ENCODE results near the gene DNAH12.

DNAH12 gene

GRCh38 chr3:57292159-57292896, 251.8 kb downstream of the DNAH12 start, which contains the start of gene ASB14:
TSS of gene ASB14 (minus strand) at chr3:57292685. CDS start at chr3:57292033, 652 bp downstream.
- H3K4me3 ChIP-seq, result no peak within 1 kb of the TSS
- no peak for TF ChIP-seq CTCF (IDR thresholded peaks at IDR 0.05)
- no peak for DNase-seq (ENCODE audit: low spot score)
- H3K27ac ChIP-seq, result no peak within 1 kb of the TSS

- TF ChIP-seq CTCF (IDR thresholded peaks at IDR 0.05), result no peak
- Histone ChIP-seq H3K4me3 (no peak overlapping the region), H3K27ac (no peak overlapping the region)
- no peak for DNase-seq (ENCODE audit: low spot score)
Observed at GRCh38 chr3:57288403-57288802, 255.7 kb downstream of the DNAH12 start.

GRCh38 chr3:57287205-57287604, 256.9 kb downstream of the DNAH12 start:
- Histone ChIP-seq H3K27ac (no peak overlapping the region), H3K4me3 (no peak overlapping the region)
- DNase-seq (ENCODE audit: low spot score), result no peak
- no peak for TF ChIP-seq CTCF (IDR thresholded peaks at IDR 0.05)

GRCh38 chr3:57283334-57283733, 260.8 kb downstream of the DNAH12 start:
- no peak for TF ChIP-seq CTCF (IDR thresholded peaks at IDR 0.05)

GRCh38 chr3:57281715-57282114, 262.4 kb downstream of the DNAH12 start:
- no peak for DNase-seq (ENCODE audit: low spot score)
- Histone ChIP-seq H3K4me3 (no peak overlapping the region), H3K27ac (no peak overlapping the region)
- no peak for TF ChIP-seq CTCF (IDR thresholded peaks at IDR 0.05)

More at GRCh38 chr3:57283334-57283733, 260.8 kb downstream of the DNAH12 start:
- DNase-seq (ENCODE audit: low spot score), result no peak
- Histone ChIP-seq H3K4me3 (no peak overlapping the region), H3K27ac (no peak overlapping the region)

GRCh38 chr3:57279685-57280084, 264.5 kb downstream of the DNAH12 start:
- H3K4me3 ChIP-seq, result no peak overlapping the region
- DNase-seq (ENCODE audit: low spot score), result no peak
- TF ChIP-seq CTCF (IDR thresholded peaks at IDR 0.05), result no peak
- H3K27ac ChIP-seq, result no peak overlapping the region

- Histone ChIP-seq H3K4me3 (no peak overlapping the region), H3K27ac (no peak overlapping the region)
- TF ChIP-seq CTCF (IDR thresholded peaks at IDR 0.05), result no peak
- no peak for DNase-seq (ENCODE audit: low spot score)
Observed at GRCh38 chr3:57278237-57278636, 265.9 kb downstream of the DNAH12 start.
